Measurements from ENCODE around the gene BCAS1. TPM values are rescaled to one million over a fixed set of nuclear protein-coding genes. Genes with fewer than 3 reads are reported as not detected.

The BCAS1 gene
- total RNA-seq, 1 donor from 2014 or later = not detected

DNA sequence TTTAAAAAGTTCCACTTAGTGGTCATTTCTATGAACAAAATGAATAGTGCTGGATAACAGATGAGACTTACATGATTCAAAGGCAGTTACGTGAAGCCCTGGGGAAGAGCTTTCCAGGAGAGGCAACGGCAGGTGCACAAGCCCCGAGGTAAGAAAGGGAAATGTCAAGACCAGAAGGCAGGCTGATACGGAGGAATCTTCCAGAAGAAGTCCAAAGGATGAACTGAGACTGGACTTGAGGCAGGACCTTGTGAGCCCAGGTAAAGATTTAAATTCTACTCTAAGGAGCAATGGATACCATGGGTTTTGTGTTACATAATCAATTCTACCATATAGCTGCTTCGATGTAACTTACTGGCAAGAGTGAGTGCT is 164.6 kb downstream of the BCAS1 start:
- no peak for DNase-seq (ENCODE audit: low spot score)
- H3K27ac Mint-ChIP-seq (ENCODE audit: unreplicated experiment) = no peak overlapping the region
- H3K27me3 Mint-ChIP-seq (ENCODE audit: low read depth) = no peaks in the 10 kb centered on the region
- H3K4me1 Mint-ChIP-seq (ENCODE audit: low read depth) = peaks cover 17% of the 10 kb centered on the region
- H3K9me3 Mint-ChIP-seq (ENCODE audit: low read depth) = no peaks in the 10 kb centered on the region
- no peaks in the 10 kb centered on the region for H3K36me3 Mint-ChIP-seq (ENCODE audit: low read depth)
- TF ChIP-seq, protein P1, sequence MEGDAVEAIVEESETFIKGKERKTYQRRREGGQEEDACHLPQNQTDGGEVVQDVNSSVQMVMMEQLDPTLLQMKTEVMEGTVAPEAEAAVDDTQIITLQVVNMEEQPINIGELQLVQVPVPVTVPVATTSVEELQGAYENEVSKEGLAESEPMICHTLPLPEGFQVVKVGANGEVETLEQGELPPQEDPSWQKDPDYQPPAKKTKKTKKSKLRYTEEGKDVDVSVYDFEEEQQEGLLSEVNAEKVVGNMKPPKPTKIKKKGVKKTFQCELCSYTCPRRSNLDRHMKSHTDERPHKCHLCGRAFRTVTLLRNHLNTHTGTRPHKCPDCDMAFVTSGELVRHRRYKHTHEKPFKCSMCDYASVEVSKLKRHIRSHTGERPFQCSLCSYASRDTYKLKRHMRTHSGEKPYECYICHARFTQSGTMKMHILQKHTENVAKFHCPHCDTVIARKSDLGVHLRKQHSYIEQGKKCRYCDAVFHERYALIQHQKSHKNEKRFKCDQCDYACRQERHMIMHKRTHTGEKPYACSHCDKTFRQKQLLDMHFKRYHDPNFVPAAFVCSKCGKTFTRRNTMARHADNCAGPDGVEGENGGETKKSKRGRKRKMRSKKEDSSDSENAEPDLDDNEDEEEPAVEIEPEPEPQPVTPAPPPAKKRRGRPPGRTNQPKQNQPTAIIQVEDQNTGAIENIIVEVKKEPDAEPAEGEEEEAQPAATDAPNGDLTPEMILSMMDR (IDR thresholded peaks at IDR 0.05) = no peak
- no peak overlapping the region for H3K4me3 Mint-ChIP-seq (ENCODE audit: unreplicated experiment)

DNA sequence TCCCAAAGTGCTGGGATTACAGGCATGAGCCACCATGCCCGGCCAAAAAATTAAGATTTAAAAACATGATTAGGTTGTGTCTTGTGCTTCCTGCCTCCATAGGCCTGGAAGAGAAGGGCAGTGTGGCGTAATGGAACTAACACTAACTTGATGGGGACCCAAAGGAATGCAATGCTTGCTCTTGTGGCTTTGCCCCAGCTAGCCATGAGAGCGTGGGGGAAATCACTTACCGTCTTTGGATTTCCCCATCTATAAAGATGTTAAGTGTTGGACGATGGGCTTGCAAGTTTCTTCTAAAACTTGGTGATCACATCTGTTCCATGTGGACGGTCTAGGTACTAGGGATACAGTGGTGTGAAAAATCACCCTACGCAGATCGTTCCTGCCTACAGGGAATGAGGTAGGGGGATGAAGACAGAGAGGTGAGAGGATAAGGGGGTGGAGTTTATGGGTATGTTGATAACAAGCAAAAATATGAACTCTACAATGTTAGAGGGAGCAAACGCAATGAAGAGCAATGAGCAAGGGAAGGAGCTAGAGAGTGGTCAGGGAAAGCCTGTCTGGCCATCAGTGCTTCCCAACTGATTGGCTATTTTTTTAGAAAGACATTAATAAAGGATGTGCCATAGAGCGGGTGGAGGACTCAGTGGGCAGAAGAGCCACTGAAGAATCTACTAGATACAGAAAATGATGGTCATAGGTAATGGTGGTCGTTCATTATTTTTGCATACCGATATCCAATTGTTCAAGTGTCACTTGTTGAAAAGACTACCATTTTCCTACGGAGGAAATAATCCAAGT is 165.2 kb downstream of the BCAS1 start:
- TF ChIP-seq, protein P1 (IDR thresholded peaks at IDR 0.05) = no peak
- Mint-ChIP-seq H3K27ac (ENCODE audit: unreplicated experiment) (no peak overlapping the region), H3K27me3 (ENCODE audit: low read depth) (no peaks in the 10 kb centered on the region), H3K36me3 (ENCODE audit: low read depth) (no peaks in the 10 kb centered on the region), H3K4me1 (ENCODE audit: low read depth) (peaks cover 23% of the 10 kb centered on the region), H3K4me3 (ENCODE audit: unreplicated experiment) (no peak overlapping the region), H3K9me3 (ENCODE audit: low read depth) (no peaks in the 10 kb centered on the region)
- DNase-seq (ENCODE audit: low spot score) = no peak

DNA sequence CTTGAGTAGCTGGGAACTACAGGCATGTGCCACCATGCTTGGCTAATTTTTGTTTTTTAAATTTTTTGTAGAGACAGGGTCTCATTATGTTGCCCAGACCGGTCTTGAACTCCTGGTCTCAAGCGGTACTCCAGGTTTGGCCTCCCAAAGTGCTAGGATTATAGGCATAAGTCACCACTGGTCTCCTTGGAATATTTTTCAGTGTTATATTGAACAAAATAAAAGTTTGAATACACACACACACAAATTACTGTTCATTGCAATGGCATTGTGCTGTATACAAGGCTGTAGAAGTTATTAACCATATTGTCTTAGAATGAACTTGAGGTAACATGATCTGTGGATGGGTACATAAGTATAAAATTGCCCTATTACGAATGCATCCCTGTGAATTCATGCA is 166.1 kb downstream of the BCAS1 start:
- Mint-ChIP-seq H3K4me3 (ENCODE audit: unreplicated experiment) (no peak overlapping the region), H3K27ac (ENCODE audit: unreplicated experiment) (no peak overlapping the region), H3K27me3 (ENCODE audit: low read depth) (no peaks in the 10 kb centered on the region), H3K9me3 (ENCODE audit: low read depth) (no peaks in the 10 kb centered on the region), H3K36me3 (ENCODE audit: low read depth) (no peaks in the 10 kb centered on the region), H3K4me1 (ENCODE audit: low read depth) (peaks cover 30% of the 10 kb centered on the region)
- TF ChIP-seq, protein P1 (IDR thresholded peaks at IDR 0.05) = no peak
- no peak for DNase-seq (ENCODE audit: low spot score)

DNA sequence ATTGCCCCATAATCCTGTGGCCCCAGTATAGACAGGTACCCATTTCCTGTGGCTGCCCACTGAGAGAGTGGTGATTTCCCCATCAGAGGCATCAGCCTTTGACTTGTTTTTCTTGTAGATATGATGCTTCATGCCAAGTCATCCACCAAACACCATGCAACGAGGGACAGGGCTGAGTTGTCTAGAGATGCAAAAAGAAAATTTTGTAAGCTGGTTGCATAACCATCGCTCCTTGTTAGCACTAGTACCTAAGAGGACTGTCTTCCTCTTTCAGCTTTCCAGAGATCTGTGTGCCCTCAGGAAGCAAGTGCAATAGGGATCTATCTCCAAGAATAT is 166.8 kb downstream of the BCAS1 start:
- Mint-ChIP-seq H3K4me3 (ENCODE audit: unreplicated experiment) (no peak overlapping the region), H3K4me1 (ENCODE audit: low read depth) (peaks cover 32% of the 10 kb centered on the region), H3K9me3 (ENCODE audit: low read depth) (no peaks in the 10 kb centered on the region), H3K27me3 (ENCODE audit: low read depth) (no peaks in the 10 kb centered on the region), H3K27ac (ENCODE audit: unreplicated experiment) (no peak overlapping the region), H3K36me3 (ENCODE audit: low read depth) (no peaks in the 10 kb centered on the region)
- DNase-seq (ENCODE audit: low spot score) = no peak
- TF ChIP-seq, protein P1 (IDR thresholded peaks at IDR 0.05) = no peak

DNA sequence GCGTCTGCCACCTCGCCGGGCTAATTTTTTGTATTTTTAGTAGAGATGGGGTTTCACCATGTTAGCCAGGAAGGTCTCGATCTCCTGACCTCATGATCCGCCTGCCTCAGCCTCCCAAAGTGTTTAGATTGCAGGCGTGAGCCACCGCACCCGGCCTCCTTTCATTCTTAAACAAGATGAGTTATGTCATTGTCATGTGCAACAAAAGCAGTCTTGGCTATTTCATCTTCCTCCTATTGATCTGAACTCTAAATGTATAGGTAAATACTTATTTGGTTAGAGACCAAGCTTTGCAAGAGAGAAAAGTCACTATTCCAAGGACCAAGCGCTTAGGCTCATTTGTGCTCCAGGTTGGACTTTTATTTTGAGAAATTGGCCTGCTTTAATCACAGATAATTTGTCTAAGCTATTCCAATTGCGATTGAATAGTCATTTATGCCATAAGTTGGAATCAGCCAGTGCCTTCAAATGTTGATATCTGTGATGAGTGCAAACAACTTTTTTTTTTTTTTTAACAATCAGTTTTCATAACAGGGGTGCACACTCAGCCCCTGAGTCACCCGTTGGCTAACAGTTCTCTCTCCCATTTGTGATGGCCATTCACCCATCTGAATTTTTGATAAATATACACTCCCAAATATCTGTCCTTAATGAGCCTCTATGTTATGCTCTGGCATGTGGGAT is 167.3 kb downstream of the BCAS1 start:
- DNase-seq (ENCODE audit: low spot score) = no peak
- no peak overlapping the region for H3K27ac Mint-ChIP-seq (ENCODE audit: unreplicated experiment)
- H3K4me3 Mint-ChIP-seq (ENCODE audit: unreplicated experiment) = no peak overlapping the region
- H3K36me3 Mint-ChIP-seq (ENCODE audit: low read depth) = no peaks in the 10 kb centered on the region
- H3K27me3 Mint-ChIP-seq (ENCODE audit: low read depth) = no peaks in the 10 kb centered on the region
- TF ChIP-seq, protein P1 (IDR thresholded peaks at IDR 0.05) = no peak
- H3K9me3 Mint-ChIP-seq (ENCODE audit: low read depth) = no peaks in the 10 kb centered on the region
- peaks cover 32% of the 10 kb centered on the region for H3K4me1 Mint-ChIP-seq (ENCODE audit: low read depth)
